TTC549 (cell line): ENCODE results near the gene MOGAT1.
"Not testable (repeated sequence)": the region's sequence is repeated elsewhere in the genome, so short reads cannot be mapped to it uniquely, and the experiment has no call there.

Source experiments
- FAIRE-seq: peaks from 2 replicates; lab custom pipeline; 2012; peaks lifted over from hg19 to GRCh38; lab: Jason Lieb, UNC

MOGAT1 gene

DNA sequence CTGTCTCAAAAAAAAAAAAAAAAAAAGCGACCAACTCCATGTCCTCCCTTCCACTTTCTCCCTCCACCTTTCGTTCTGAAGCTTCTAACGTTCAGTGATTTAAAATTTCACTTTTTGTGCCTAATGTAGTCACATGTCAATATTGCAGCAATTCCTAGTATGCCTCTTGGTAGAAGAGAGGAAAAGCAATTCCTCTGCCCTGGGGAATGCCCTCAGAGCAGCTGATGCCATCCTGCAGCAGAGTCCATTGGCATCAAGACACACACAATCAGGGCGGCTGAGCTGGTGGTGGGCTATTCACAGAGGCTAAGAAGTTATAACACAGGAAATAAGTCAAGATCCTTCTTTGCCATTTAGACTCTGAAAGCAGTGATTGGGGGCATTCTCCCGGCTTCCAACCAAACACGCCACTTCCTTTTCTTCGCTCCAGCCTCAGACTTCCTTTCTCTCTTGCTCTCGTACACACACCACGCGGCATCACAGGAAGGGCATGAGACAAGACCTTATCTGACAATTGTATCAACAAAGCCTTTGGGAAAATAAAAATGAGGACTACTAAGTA, 71.9 kb downstream of the MOGAT1 start:
- no peak for FAIRE-seq

DNA sequence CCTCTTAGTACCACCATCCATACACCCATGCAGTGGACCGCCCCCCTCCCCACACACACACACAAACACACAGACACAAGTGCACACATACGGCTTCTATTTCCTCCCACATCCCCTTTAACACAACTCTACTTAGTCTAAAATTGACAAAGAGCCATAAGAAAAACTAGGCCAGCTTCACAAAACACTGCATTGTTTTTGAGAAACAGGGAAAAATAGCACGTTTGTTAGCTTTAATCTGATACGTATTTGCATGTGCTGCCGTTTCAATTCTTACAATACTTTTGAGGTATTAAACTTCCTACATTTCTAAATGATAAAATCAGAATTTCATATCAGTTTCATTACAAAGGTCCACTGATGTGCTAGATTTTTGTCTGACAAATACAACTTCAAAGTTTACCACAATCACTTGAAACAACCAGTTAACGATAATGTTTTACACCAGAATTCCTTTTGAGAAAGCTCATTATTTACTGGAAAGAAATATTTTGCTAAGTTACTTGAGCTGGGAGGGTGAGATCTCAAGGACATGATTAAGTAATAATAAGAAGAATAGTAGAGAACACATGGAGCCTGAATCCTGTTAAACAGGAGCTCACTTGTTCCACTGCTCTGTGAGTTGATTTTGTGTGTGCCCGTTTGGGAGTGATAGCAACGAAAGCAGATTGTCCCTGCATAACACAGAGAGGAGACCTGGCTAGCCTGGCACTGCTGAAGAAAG, 74.5 kb downstream of the MOGAT1 start:
- no peak for FAIRE-seq

DNA sequence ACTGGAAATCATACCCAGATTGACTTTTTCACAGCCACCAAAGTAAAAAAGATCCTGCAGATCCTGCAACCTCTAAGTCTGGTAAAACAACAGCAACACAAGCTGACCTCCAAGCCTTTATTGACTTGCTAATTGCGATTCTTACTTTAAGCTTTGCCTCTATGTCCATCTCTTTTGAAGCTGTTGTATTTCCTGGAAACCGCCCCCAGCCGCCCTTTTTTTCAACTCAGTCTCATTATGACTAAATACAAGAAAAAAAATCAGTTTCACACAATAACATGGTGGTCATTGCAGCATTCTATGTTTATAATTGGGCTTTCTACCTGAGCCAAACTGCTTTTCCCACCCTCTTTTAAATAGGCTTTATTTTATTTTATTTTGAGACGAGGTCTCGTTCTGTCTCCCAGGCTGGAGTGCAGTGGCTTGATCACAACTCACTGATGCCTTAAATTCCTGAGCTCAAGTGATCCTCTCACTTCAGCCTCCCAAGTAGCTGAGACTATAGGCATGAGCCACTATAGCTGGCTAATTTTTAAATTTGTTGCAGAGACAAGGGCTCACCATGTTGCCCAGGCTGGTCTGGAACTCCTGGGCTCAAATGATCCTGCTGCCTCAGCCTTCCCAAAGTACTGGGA, 76.2 kb downstream of the MOGAT1 start:
- no peak for FAIRE-seq

DNA sequence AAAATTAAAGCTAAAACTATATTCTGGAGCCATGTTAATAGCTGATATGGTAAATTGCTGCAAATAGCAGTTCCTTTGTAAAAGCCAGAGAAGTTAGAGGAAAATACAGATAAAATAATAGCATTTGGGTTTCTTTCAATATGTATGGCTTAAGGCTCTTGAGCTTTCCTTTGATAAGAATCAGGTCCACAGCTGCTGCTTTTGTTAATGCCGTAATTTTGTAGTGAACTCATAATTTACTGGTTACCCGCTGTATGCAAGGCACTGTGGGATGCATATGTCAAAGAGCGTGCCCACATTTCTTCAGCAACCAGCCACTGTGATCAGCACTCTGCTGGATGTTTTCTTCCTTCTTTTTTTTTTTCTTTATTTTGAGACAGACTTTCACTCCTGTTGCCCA, 79.1 kb downstream of the MOGAT1 start:
- no peak for FAIRE-seq

DNA sequence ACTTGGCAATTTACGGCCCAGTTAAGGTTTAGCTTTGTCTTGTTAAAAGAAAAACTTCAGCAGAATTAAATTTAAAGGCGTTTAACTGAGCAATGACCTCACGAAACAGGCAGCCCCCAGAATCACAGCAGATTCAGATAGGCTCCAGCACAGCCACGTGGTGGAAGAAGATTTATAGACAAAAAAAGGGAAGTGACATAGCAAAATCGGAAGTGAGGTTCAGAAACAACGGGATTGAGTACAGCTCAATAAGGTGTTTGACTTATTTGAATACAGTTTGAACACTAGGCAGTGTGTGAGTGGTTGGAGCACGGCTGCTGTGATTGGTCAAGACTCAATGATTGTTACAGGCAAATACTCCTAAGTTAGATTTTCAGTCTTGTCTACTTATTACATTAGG, 79.8 kb downstream of the MOGAT1 start:
- no peak for FAIRE-seq

DNA sequence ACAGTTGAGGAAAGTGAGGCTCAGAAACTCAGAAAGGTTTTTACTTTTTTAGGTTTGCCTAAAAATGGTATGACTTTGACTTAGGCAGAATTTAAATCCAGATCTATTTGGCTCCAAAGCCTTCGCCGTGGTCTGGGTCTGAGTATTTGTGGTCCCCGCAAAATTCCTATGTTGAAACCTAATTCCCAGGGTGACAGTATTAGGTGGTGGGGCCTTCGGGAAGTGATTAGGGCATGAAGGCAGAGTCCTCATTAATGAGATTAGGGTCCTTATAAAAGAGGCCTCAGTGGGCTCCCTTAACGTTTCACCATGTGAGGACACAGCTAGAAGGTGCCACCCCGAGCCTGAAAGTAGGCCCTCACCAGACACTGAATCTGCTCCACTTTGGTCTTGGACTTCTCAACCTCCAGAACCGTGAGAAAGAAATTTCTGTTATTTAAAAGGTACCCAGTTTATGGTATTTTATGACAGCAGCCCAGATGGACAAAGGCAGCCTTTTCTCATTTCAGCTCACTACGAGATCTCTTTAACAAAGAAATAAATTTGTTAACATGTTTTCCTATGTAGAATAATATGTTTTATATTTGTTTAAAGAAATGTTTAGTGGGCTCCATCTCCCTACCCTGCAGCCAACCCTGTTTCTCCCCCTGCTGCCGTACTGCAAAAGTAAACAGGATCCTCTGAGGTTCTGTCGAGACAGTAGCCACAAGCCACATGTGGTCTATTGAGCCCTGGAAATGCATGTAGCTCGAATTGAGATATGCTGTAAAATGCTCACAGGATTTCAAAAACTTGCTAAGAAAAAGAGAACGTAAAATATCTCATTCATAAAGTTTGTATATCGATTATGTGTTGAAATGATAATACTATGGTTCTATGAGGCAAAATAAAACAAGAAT, 80.6 kb downstream of the MOGAT1 start:
- FAIRE-seq, result no peak

DNA sequence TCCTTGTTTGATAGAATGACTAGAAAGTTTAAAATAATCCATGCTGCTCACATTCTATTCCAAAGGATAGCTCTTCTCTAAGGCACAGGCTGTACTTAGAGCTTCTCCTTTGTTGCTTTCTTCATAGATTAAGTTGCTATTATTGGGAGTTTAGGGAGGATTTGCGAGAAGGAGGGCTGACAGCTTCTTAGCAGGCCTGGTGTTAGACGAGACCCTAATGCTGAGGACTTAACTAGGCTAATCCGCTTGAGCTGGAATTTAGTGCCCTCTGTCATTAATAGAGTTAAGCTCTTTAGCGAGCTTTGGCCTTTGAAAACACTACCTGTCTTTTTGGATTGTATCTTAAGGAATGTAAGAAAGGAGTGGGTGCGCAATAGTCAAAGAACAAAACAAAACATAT, 81.3 kb downstream of the MOGAT1 start:
- FAIRE-seq, result no peak

DNA sequence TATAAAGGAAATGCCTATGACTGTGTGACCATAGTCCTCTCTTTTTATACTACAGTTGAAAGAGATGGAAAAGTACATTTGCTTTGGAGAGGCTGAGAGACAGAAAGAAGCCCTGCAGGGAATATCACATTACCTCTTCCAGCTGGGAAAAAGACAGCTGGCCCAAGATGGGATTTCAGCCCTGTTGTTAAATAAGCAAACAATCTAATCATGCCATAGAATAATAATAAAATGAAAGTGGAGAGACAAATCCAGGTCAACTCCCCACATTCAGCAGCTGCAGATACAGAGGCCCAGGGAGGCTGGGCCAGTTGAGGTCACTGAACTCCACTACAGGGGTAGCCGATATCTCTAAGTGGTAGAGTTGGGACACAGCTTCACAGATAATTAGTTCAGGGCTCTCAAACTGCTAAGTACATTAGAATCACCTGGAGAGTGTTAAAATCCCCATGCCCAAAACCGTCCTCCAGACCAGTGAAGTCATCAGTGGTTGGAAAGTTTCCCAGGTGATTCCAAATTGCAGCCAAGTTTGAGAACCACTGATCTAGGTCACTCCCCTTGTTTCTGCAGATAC, 81.9 kb downstream of the MOGAT1 start:
- no peak for FAIRE-seq

DNA sequence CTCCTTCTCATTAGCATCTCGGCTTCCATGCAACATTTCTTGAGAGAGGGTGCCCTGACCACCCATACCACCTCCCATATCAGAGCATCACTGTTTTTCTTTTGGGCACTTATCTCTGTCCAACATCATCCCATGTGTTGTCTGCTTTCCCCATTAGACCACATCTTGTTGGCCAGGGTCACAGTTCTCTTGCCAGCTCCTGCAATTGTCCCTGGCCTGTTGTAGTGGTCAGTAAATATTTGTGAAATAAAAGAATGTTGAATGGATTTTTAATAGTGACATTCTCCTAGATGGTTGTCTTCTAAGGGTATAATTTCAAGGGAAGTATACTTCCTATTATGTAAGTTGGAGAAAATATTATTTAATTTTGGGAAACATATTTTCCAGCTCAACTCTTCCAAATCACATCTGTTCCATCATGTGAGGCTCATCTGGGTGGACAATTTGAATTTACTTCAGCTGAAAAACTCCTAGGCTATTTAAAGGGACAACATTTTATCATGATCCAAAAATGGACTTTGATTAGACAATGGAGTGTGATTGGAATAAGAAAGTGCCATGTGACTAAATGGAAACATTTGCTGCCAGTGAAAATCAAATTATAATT, 83.0 kb downstream of the MOGAT1 start:
- no peak for FAIRE-seq

DNA sequence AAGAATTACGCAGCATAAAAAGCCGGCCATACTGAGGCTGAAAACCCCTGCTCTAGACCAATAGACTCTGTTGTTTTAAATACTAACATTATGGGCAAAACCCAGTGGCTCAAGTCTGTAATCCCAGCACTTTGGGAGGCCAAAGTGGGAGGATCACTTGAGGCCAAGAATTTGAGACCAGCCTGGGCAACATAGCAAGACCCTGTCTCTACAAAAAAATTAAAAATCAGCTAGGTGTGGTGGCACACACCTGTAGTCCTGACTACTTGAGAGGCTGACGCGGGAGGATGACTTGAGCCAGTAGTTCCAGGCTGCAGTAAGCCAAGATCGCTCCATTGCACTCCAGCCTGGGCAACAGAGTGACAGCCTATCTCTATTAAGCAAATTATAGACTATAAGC, 84.1 kb downstream of the MOGAT1 start:
- FAIRE-seq, result not testable (repeated sequence)

DNA sequence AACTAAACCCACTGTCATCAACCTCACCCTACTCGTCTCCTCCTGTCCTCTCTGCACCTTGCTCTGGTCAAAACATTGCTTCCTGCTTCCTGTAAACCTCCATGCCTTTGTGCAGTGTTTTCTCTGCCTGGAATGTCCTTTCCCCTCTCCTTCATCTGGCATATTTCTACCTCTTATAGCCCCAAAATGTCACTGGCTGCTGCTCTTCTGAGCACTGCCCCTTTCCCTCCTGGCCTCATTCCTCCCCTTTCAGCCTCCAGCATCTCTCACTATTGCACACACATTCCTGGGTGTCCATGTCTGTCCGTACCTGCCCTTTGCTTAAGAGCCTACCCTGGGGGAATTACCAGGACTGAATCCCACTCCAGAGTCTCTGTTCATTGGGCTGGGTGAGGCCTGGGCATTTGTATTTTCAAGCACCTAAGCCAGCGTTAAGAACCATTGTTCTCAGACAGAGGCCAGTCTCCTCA, 84.9 kb downstream of the MOGAT1 start:
- FAIRE-seq, result no peak

DNA sequence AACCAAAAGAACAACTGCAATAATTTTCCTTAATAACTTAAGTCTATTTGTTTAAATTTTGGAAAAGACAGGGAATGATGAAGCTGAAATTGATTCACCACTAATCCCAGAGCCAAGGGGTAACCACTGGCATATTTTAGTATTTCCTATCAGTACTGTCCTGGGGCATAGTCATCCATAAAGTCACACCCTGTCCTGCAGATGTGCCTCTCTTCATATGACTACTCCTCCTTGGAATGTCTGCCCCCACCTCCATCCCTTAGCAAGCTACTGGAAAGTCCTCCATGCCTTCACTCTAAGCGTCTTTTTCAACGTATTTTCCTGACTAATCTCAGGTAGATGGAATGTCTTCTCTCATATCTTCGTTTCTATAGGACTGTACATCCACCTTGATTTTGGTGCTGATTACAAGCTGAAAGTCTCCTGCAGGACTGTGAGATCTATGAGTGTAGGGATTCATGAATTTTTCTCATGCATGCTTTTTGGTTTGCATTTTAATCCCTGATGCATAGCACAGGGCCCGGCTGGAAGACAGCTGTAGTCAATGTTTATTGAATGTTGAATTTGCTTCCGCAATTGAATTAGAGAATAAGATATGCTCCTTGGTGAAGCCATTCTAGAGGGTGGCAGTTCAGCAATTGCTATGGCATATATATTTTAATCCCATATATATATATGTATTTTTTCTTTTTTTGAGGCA, 85.6 kb downstream of the MOGAT1 start:
- FAIRE-seq, result no peak
